ENCODE results near the gene ACTR3. TPM values are rescaled to one million over a fixed set of nuclear protein-coding genes. Genes with fewer than 3 reads are reported as not detected.

The ACTR3 gene
- total RNA-seq, 1 experiment from 2014 or later = 180 TPM

DNA sequence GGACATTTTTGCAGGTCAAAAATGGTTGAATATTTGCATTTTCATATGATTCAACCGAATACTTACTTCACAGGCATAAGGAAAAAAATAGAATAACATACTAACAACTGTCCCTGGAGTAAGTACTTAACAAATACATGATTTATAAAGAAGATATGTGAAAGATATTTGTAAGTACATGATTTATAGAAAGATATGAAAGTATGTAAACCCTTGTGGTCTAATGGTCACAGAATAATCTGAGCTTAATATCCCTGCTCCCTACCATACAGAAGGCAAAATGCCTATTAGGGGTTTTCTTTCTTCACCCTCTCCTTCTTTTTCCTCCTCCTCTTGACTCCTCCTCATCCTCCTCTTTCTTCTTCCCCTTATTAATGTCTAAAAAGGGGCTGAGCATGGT lies 20.6 kb upstream of the ACTR3 start:
- no peak overlapping the region for H3K27ac Mint-ChIP-seq
- Histone ChIP-seq H3K23me2 (ENCODE audit: insufficient read length, low read depth, low read length, poor library complexity, severe bottlenecking) (no peaks in the 10 kb centered on the region), H3K4me1 (ENCODE audit: insufficient read depth, low read length) (no peaks in the 10 kb centered on the region), H4K8ac (replicated peaks; ENCODE audit: insufficient read length, low read depth, low read length) (no peak overlapping the region), H3K56ac (ENCODE audit: insufficient read length, low read depth, low read length) (no peak overlapping the region), H2BK5ac (ENCODE audit: insufficient read length, low read length) (no peak overlapping the region), H3K14ac (ENCODE audit: insufficient read depth, low read length) (no peak overlapping the region), H3K4ac (ENCODE audit: low read depth, low read length) (no peak overlapping the region), H3K18ac (ENCODE audit: insufficient read length, low read depth, low read length) (no peak overlapping the region), H2AFZ (ENCODE audit: low read length) (no peak overlapping the region), H3K27me3 (ENCODE audit: insufficient read depth, low read length) (no peaks in the 10 kb centered on the region; the same call in 1 of the 2 replicates), H4K20me1 (ENCODE audit: control insufficient read depth, insufficient read depth, insufficient read length) (no peaks in the 10 kb centered on the region), H2BK12ac (ENCODE audit: insufficient read length, low read depth, low read length) (no peak overlapping the region), H2BK20ac (ENCODE audit: low read depth, low read length, poor library complexity, severe bottlenecking) (no peak overlapping the region), H3K27ac (ENCODE audit: insufficient read length, low read depth, low read length) (no peak overlapping the region), H4K5ac (ENCODE audit: insufficient read length, low read depth, low read length) (no peak overlapping the region), H3K79me2 (ENCODE audit: insufficient read depth, low read length) (no peaks in the 10 kb centered on the region), H4K91ac (ENCODE audit: insufficient read length, low read depth, low read length) (no peak overlapping the region), H3K9ac (ENCODE audit: extremely low read depth, insufficient read length, low read length) (no peak overlapping the region), H2BK15ac (ENCODE audit: low read depth, low read length) (no peak overlapping the region), H3K9me3 (ENCODE audit: control insufficient read depth, low read depth, low read length) (no peaks in the 10 kb centered on the region), H3K23ac (ENCODE audit: insufficient read length, low read depth, low read length) (no peak overlapping the region), H3K79me1 (ENCODE audit: insufficient read depth, low read depth, low read length, poor library complexity, severe bottlenecking) (no peaks in the 10 kb centered on the region), H2AK5ac (ENCODE audit: insufficient read length, low read length) (no peak overlapping the region), H3K4me2 (ENCODE audit: insufficient read depth, insufficient read length, low read length) (no peak overlapping the region), H2BK120ac (ENCODE audit: low read depth, low read length, poor library complexity, severe bottlenecking) (no peak overlapping the region), H3T11ph (ENCODE audit: low read length) (no peak overlapping the region)
- H3K4me3 Mint-ChIP-seq = no peak overlapping the region
- DNase-seq = no peak
- no peaks in the 10 kb centered on the region for H3K36me3 Mint-ChIP-seq (ENCODE audit: insufficient read depth in 1 of 3, low read depth in 3 of 3)
- peaks cover 18% of the 10 kb centered on the region for H3K27me3 Mint-ChIP-seq (ENCODE audit: low read depth)
- H3K9me3 Mint-ChIP-seq = no peaks in the 10 kb centered on the region; a peak in 1 of 5 replicates
- H3K4me1 Mint-ChIP-seq = peaks cover 4 to 5% of the 10 kb centered on the region in 2 experiments; a peak in 2 of 4 replicates
- TF ChIP-seq, protein P1, sequence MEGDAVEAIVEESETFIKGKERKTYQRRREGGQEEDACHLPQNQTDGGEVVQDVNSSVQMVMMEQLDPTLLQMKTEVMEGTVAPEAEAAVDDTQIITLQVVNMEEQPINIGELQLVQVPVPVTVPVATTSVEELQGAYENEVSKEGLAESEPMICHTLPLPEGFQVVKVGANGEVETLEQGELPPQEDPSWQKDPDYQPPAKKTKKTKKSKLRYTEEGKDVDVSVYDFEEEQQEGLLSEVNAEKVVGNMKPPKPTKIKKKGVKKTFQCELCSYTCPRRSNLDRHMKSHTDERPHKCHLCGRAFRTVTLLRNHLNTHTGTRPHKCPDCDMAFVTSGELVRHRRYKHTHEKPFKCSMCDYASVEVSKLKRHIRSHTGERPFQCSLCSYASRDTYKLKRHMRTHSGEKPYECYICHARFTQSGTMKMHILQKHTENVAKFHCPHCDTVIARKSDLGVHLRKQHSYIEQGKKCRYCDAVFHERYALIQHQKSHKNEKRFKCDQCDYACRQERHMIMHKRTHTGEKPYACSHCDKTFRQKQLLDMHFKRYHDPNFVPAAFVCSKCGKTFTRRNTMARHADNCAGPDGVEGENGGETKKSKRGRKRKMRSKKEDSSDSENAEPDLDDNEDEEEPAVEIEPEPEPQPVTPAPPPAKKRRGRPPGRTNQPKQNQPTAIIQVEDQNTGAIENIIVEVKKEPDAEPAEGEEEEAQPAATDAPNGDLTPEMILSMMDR (conservative IDR thresholded peaks at IDR 0.05) = no peak
- no CpG with 5 or more reads among the region's 1 CpG for WGBS (ENCODE audit: extremely low coverage, insufficient read length, low lambda C conversion rate)
